GM18508 (cell line): ENCODE measurements around the gene DPH5.
"Not testable (repeated sequence)": the region's sequence is repeated elsewhere in the genome, so short reads cannot be mapped to it uniquely, and the experiment has no call there.

ENCODE experiments used
- ATAC-seq: cut with Tn5 transposase; IDR thresholded peaks from one replicate; pipeline ENCODE4 v1.9.1; 2021; ENCODE audit warnings: moderate number of reproducible peaks; ENCODE audit not compliant: insufficient read depth, unreplicated experiment

DPH5 gene

DNA sequence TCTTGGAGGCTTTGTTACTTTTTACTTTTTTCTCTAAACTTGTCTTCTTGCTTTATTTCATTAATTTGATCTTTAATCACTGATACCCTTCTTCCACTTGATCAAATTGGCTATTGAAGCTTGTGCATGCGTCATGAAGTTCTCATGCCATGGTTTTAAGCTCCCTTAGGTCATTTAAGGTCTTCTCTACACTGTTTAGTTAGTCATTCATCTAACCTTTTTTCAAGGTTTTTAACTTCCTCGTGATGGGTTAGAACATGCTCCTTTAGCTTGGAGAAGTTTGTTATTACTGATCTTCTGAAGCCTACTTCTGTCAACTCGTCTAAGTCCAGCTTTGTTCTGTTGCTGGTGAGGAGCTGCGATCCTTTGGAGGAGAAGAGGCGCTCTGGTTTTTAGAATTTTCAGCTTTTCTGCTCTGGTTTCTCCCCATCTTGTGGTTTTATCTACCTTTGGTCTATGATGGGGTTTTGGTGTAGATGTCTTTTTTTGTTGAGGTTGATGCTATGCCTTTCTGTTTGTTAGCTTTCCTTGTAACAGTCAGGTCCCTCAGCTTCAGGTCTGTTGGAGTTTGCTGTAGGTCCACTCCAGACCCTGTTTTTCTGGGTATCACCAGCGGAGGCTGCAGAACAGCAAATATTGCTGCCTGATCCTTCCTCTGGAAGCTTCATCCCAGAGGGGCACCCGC, 76.7 kb downstream of the DPH5 start:
- ATAC-seq = not testable (repeated sequence)

DNA sequence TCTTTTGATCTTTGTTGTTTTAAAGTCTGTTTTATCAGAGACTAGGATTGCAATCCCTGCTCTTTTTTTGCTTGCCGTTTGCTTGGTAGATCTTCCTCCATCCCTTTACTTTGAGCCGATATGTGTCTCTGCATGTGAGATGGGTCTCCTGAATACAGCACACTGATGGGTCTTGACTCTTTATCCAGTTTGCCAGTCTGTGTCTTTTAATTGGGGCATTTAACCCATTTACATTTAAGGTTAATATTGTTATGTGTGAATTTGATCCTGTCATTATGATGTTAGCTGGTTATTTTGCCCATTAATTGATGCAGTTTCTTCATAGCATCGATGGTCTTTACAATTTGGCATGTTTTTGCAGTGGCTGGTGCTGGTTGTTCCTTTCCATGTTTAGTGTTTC, 77.8 kb downstream of the DPH5 start:
- not testable (repeated sequence) for ATAC-seq

DNA sequence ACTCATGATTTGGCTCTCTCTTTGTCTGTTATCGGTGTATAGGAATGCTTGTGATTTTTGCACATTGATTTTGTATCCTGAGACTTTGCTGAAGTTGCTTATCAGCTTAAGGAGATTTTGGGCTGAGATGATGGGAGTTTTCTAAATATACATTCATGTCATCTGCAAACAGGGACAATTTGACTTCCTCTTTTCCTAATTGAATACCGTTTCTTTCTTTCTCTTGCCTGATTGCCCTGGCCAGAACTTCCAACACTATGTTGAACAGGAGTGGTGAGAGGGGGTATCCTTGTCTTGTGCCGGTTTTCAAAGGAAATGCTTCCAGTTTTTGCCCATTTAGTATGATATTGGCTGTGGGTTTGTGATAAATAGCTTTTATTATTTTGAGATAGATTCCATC, 79.5 kb downstream of the DPH5 start:
- ATAC-seq = not testable (repeated sequence)

GRCh38 chr1:100943533-100943932, 82.1 kb downstream of the DPH5 start:
- ATAC-seq = no peak

- no peak for ATAC-seq
These were observed 83.1 kb downstream of the DPH5 start for GRCh38 chr1:100942304-100943046.

DNA sequence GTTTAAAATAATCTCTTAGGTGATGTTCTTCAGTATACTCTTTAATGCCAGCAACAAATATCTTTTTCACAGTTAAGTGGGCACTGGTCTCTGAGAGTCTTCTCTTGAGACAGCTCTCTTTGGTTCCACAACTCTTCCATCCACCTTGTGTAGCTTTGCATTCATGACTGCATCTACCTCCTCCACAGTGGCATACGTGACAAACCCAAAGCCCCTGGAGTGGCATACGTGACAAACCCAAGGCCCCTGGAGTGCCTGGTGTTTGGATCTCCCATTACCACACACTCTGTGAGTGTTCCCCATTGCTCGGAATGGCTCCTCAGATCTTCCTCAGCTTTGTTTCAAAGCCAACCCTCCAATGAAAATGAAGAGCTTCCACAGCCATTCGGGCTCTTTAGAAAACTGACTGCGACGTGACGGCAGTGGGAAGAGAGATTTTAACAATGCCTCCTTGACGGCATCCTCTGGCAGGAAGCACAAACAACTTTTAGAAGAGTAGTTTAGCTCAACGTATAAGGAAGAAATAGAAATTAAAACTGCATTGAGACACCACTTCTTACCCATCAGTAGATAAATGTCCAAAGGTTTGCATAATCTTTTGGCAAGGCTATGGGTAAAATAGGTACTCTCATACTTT, 83.9 kb downstream of the DPH5 start:
- ATAC-seq = no peak

- ATAC-seq = no peak
These were observed 84.5 kb downstream of the DPH5 start for GRCh38 chr1:100941098-100941527.
